T-helper 2 cell treated with Interferon-gamma antibody and Interleukin-4, amounts not matched to agents 100 ng/mL and 5 ng/mL, for 36 hours (primary cell): Measurements from ENCODE around the gene RPL6. TPM values are rescaled to one million over a fixed set of nuclear protein-coding genes. Genes with fewer than 3 reads are reported as not detected.

ENCODE experiments used
- intact Hi-C: fragments of 100-400 bp; cut with micrococcal nuclease; formaldehyde crosslinking; loops from one replicate; pipeline ENCODE4 v1.15.1; 2023
- total RNA-seq: library from RNA; stranded (reverse); gene quantifications from 2 replicates; pipeline ENCODE4 v1.2.3, GENCODE V29; 2022

The RPL6 gene
- total RNA-seq, 1 donor from 2014 or later: 1,174 TPM

DNA sequence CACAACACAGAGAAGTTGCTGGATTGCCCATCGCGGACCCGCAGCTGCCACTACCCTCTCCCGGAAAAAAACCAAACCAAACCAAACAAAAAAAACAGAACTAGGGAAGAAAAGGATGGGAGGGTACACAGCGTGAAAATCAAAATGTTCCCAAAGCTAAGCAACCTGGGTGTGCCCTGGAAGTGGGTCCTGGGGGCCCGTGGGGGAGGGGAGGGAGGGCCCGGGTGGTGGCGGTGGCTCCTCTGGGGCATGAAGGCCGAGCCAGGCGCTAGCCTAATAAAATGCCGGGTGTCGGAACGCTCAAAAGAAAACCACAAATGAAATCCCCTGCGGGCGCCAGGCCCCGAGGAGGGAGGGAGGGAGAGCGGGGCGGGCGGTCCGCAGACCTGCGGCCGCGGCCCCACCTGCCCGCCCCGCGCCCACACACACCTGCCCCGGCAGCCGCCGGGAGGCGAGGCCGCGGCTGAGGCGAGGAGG lies 28.0 kb downstream of the RPL6 start:
- intact Hi-C loops: loop anchor here (10.0 kb wide), 2 partner anchors 277 to 537 kb away; partner anchors contain the start of genes MAPKAPK5 and NAA25

DNA sequence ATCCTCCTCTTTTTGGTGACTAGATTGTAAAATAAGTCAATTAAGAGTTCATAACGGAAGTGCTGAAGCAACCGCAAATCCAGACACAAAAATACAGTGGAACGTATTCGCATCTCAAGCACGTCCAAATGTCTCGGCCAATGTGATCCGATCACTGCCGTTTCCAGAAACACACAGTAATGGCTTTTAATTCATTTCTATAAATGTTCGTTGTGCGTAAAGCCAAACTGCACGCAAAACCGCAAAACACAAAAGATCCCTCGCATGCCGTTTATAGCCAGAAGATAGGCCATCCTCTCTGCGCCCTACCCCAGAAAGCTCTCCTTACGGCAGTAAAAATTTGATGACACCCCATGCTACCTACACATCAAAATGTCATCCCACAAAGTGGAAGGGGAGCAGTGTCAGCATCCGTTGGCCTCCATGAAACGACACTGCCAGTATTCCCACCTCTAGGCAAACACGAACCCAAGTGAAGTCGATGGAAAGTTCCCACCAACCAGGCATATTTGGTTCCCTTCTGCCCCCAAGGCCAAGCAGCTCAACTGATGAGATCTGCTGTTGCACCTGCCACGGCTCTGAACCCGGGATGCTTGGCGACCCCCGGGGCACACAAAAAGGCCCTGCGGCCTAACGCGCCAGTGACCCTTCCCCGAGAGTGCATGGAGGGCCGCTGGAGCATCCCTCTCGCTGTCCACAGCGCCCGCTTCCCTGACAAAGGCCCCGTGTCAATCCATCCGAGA lies 28.6 kb downstream of the RPL6 start:
- intact Hi-C loops: loop anchor here (10.0 kb wide), 2 partner anchors 276 to 536 kb away; partner anchors contain the start of genes MAPKAPK5 and NAA25

DNA sequence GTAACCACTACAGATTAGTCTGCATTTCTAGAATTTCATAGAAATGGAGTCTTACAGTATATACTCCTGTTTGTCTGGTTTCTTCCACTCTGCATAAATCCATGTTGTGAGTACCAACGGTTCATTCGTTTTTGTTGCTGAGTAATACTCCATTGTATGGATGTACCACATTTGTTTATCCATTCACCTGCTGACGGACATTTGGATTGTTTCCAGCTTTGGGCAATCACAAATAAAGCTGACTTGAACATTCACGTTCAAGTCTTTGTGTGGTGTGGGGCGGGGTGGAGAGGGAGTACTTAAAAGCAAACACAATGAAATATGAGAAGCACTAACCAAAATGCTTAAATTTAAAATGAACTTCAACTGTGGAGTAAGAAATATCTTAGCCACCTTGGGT lies 34.3 kb downstream of the RPL6 start:
- intact Hi-C loops: no loop called here

- intact Hi-C loops: no loop called here
These were observed 35.2 kb downstream of the RPL6 start for GRCh38 chr12:112374166-112374740.

- intact Hi-C loops: no loop called here
These were observed 38.4 kb downstream of the RPL6 start for GRCh38 chr12:112370868-112371510.

DNA sequence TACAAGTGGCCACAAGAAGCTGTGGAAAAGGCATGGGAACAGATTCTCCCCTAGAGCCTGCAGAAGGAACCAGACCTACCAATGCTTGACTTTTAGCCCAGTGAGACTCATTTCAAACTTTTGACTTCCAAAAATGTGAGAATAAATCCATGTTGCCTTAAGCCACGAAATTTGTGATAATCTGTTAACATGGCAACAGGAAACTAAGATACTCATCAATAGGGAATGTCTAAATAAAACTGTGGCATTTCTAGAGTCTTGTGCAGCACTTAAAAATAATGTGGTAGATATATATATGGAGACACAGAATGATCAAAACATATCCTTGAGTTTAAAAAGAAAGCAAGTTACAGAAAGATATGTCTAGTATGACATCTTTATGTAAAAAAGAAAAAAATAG lies 39.2 kb downstream of the RPL6 start:
- intact Hi-C loops: no loop called here

DNA sequence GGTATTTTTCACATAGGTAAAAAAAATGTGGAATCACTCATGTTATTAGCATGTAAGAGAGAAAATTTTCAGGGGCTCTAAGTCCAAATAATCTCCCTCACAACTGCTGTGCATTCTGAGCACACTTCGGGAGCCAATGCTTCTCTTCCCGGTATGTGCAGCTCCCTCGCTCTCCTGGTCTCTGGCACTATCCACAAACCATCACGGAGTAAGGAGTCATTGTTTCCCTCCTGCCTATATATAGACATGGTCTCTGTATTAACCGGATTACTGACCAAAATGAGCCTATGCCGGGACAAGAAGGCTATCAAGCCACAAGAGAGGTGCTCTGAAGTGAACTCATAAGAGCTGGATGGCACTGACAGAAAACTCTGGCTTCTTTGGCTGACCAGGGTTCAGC lies 40.5 kb downstream of the RPL6 start:
- intact Hi-C loops: no loop called here

DNA sequence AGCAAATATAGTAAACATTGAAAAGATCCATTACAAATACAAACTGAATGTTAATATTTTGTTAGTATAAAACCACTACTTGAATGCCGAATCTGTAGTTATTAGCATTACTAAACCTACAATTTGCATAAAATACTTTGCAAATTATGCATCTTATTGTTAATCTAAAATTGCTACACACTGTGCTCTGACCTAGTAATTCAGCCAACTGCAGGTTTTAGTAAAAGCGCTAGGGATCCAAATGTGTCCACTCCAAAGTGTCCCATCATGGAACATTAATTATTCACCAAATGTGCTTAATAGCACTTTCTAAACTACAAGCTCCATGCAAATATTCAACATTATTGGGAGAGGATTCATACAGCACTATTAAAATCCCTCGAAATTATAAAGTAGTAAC lies 41.4 kb downstream of the RPL6 start:
- intact Hi-C loops: no loop called here

DNA sequence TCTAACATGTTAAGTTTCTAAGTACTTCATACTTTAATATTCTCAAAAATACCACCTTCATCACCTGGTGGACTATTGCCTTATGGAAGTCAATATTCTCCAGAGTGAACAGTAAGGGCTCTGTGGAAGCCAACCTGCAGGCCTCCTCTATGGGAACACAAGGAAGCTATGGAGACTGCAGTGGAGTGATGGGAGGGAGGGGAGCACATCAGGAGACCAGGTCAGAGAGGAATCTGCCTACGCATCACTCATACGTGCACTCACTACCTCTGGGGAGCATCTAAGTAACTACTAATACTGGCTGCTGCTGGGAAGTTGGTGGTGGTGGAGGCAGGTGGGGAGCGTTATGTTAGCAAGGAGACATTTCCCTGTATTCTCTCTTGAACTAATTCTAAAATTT lies 47.1 kb downstream of the RPL6 start:
- intact Hi-C loops: no loop called here

GRCh38 chr12:112361271-112361670 lies 48.1 kb downstream of the RPL6 start:
- intact Hi-C loops: no loop called here

DNA sequence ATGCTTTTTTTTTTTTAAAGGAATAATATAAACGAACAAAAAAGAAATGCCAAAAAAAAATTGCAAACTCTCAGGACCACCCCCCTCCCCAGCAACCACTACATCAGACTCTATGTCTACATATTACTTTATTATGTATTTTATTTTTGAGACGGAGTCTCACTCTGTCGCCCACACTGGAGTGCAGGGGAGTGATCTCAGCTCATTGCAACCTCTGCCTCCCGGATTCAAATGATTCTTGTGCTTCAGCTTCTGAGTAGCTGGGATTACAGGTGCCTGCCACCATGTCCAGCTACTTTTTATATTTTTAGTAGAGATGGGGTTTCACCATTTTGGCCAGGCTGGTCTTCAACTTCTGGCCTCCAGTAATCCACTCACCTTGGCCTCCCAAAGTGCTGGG lies 50.1 kb downstream of the RPL6 start:
- intact Hi-C loops: no loop called here

- intact Hi-C loops: no loop called here
These were observed 52.2 kb downstream of the RPL6 start for GRCh38 chr12:112357214-112357613.

Other genes with a start within 250 kb of the RPL6 start
- 36.8 and 45.9 TPM in 2 replicates for gene HECTD4, start 27.2 kb downstream of the RPL6 start, total RNA-seq
- 100 TPM in 2 replicates for gene PTPN11, start 9.3 kb upstream of the RPL6 start, total RNA-seq